ENCODE data around the gene TGDS.

Gene TGDS

DNA sequence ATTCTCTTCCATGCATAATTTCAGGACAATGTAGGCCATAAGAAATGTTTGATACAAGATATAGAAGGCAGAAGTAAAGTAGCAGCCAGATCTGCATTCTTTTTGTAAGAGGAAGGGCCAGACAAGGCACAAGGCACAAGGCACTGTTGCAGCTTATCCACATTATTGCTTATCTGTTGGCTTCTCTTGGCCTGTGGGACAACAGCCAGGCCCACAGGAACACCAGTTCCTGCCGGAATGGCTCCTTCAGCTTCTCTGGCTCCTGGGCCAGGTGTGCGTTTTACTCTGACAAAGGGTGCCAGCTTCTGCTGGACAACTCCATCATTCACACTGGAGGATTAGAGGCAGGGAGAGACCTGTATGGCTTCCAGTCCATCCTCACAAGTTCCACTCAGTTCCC is 34.9 kb upstream of the TGDS start:
- in situ Hi-C loops (cut with MboI; ENCODE audit: low pct_unique_long_range_greater_than_20kb, low sequenced_read_pairs, unreplicated experiment), result no loop called here
- TF ChIP-seq, protein P1, sequence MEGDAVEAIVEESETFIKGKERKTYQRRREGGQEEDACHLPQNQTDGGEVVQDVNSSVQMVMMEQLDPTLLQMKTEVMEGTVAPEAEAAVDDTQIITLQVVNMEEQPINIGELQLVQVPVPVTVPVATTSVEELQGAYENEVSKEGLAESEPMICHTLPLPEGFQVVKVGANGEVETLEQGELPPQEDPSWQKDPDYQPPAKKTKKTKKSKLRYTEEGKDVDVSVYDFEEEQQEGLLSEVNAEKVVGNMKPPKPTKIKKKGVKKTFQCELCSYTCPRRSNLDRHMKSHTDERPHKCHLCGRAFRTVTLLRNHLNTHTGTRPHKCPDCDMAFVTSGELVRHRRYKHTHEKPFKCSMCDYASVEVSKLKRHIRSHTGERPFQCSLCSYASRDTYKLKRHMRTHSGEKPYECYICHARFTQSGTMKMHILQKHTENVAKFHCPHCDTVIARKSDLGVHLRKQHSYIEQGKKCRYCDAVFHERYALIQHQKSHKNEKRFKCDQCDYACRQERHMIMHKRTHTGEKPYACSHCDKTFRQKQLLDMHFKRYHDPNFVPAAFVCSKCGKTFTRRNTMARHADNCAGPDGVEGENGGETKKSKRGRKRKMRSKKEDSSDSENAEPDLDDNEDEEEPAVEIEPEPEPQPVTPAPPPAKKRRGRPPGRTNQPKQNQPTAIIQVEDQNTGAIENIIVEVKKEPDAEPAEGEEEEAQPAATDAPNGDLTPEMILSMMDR (IDR thresholded peaks at IDR 0.05; ENCODE audit: extremely low read depth, insufficient read depth, missing control alignments), result no peak
- no peak for DNase-seq (ENCODE audit: low spot score)

DNA sequence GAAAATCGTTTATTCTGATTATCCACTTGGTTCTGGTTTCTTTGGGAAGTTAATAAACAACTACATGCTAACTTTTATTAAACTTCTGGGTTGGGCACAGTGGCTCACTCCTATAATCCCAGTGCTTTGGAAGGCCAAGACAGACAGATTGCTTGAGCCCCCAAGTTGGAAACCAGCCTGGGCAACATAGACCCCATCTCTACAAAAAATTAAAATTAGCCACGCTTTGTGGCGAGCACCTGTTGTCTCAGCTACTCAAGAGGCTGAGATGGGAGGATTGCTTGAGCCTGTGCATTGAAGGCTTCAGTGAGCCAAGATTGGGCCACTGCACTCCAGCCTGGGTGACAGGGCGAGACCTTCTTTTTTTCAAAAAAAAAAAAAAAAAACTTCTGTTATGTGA is 27.4 kb upstream of the TGDS start:
- no peak for DNase-seq (ENCODE audit: low spot score)
- in situ Hi-C loops (cut with MboI; ENCODE audit: low pct_unique_long_range_greater_than_20kb, low sequenced_read_pairs, unreplicated experiment), result no loop called here
- TF ChIP-seq, protein P1 (IDR thresholded peaks at IDR 0.05; ENCODE audit: extremely low read depth, insufficient read depth, missing control alignments), result no peak

DNA sequence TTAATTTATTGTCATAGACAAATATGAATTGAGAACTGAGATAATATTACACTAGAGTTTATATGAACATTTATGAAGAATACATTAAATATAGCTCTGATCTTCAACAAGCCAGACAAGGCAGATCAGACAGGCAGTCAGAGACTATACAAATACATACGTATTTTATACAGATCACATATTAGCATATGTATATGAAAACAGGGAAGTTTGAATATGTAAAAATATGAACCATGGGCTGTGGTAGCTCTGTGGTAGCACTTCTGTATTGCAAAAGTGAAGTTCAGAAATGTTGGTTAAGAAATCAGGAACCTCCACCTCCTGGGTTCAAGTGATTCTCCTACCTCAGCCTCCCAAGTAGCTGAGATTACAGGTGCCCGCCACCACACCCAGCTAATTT is 26.4 kb upstream of the TGDS start:
- in situ Hi-C loops (cut with MboI; ENCODE audit: low pct_unique_long_range_greater_than_20kb, low sequenced_read_pairs, unreplicated experiment), result no loop called here

DNA sequence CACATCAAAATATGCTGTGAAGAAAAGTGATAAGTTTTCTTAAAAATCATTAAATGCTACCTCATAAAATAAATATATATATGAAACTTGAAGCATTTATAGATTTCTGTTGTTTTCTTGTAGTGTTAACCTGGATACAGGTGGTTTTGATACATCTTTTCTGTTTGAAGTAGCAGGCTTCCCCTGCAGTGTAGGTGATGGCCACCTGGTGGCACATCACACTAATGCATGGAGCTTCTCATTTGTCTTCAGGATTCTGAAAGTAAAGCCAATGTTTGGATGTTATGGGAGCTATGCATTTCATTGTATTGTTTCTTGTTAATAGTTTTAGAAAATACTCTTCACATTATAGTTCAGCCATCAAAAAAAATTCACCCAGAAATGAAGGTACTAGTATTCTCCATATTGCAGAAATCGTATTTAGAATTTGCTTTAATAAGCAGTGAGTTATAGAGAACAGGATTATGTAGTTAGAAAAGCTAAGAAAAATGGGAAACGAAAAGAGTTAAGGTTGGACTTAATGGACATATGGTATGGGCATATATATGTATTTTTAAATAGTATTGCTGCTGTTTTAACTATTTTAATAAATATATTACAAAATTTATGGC is 24.4 kb upstream of the TGDS start:
- in situ Hi-C loops (cut with MboI; ENCODE audit: low pct_unique_long_range_greater_than_20kb, low sequenced_read_pairs, unreplicated experiment), result no loop called here
- peak; percentile 25 for DNase-seq (ENCODE audit: low spot score)
- TF ChIP-seq, protein P1 (IDR thresholded peaks at IDR 0.05; ENCODE audit: extremely low read depth, insufficient read depth, missing control alignments), result peak; percentile 71

More for the DNA sequence above, 26.4 kb upstream of the TGDS start:
- TF ChIP-seq, protein P1 (IDR thresholded peaks at IDR 0.05; ENCODE audit: extremely low read depth, insufficient read depth, missing control alignments), result no peak
- DNase-seq (ENCODE audit: low spot score), result no peak

DNA sequence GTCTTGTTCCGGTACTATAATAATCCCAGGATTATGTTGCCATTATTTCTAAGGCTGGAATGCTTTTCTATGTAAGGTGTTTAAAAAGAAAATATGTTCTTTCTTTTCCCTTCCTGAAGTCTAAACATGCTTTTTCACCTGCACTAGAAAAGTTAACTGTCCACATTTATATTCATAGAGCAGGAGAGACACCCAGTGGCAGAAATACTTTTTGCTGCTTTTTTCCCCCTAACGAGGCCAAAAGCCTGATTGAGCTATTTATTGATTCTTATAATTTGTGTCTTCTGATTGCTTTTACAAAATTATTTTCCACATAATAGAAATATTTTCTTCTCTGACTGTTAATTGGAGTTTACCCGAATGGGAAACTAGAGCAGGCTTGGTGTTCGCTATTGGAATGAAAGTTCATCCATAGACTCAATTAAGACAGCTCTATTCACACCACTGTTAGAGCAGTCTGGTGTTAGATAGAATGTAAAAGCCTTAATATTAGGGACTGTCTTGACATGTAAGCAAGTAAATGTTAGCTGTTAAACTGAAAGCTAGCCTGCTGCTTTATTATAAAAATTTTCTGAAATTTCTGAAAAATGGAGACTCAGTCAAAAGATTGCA is 21.5 kb upstream of the TGDS start:
- TF ChIP-seq, protein P1 (IDR thresholded peaks at IDR 0.05; ENCODE audit: extremely low read depth, insufficient read depth, missing control alignments), result peak; percentile 61
- no peak for DNase-seq (ENCODE audit: low spot score)
- in situ Hi-C loops (cut with MboI; ENCODE audit: low pct_unique_long_range_greater_than_20kb, low sequenced_read_pairs, unreplicated experiment), result loop anchor here (10.0 kb wide), 1 partner anchor 183 kb away; no protein-coding TSS in a partner anchor

DNA sequence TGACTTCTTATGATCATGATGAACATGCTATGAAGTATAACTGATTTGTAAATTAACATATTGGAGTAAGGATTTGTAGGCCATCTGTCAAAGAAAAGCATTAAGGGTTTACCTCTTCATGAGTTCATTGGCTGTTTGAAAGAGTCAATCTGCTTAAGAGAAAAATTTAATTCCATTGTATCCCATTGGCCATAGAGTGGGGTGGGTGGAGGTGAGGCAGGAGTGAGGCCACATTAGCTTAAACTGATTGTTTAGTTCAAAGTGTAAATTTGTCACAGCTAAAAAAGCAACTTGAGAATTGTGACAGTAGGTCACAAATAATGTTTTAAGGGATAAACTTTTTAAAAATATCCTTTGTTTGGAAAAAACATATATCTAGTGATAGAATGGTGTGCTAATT is 17.1 kb upstream of the TGDS start:
- TF ChIP-seq, protein P1 (IDR thresholded peaks at IDR 0.05; ENCODE audit: extremely low read depth, insufficient read depth, missing control alignments), result no peak
- DNase-seq (ENCODE audit: low spot score), result no peak
- in situ Hi-C loops (cut with MboI; ENCODE audit: low pct_unique_long_range_greater_than_20kb, low sequenced_read_pairs, unreplicated experiment), result loop anchor here (10.0 kb wide), 1 partner anchor 178 kb away; no protein-coding TSS in a partner anchor
